SK-N-SH treated with all-trans-retinoic acid at 6 μM for 48 hours (cell line): ENCODE data around the gene FXR2.

Experiments
- ATAC-seq: fragments of 200-7000 bp; cut with Tn5 transposase; 3 replicates; pipeline ENCODE4 v1.9.1; 2020; ENCODE audit warnings: mild to moderate bottlenecking, moderate library complexity
- ARNTL ChIP-seq: fragments of 450-650 bp; formaldehyde crosslinking; IDR thresholded peaks from 2 replicates; pipeline ENCODE4 v1.5.0; 2020; ENCODE audit warnings: low read depth, mild to moderate bottlenecking, moderate library complexity, borderline replicate concordance
- BACH2 ChIP-seq: fragments of 250-450 bp; sonication (Bioruptor Pico); IDR thresholded peaks from 2 replicates; pipeline ENCODE4 v1.9.0; 2021; ENCODE audit warnings: mild to moderate bottlenecking, borderline replicate concordance
- CSDC2 ChIP-seq: fragments of 250-450 bp; sonication (Bioruptor Pico); IDR thresholded peaks from 2 replicates; pipeline ENCODE4 v1.5.0; 2020; ENCODE audit warnings: mild to moderate bottlenecking, moderate library complexity
- CSRNP3 ChIP-seq: fragments of 250-450 bp; sonication (Bioruptor Pico); IDR thresholded peaks from 2 replicates; pipeline ENCODE4 v1.5.1; 2021; ENCODE audit warnings: mild to moderate bottlenecking, moderate library complexity
- ESRRG ChIP-seq: fragments of 250-450 bp; sonication (Bioruptor Pico); IDR thresholded peaks from 2 replicates; pipeline ENCODE4 v1.6.1; 2021; ENCODE audit warnings: mild to moderate bottlenecking
- GLIS3 ChIP-seq: fragments of 250-450 bp; sonication (Bioruptor Pico); IDR thresholded peaks from 2 replicates; pipeline ENCODE4 v1.5.0; 2020; ENCODE audit warnings: mild to moderate bottlenecking, moderate library complexity
- ISL1 ChIP-seq: fragments of 250-450 bp; sonication (Bioruptor Pico); IDR thresholded peaks from 2 replicates; pipeline ENCODE4 v2.1.2; 2022; ENCODE audit warnings: mild to moderate bottlenecking, moderate library complexity
- PPARA ChIP-seq: fragments of 250-450 bp; sonication (Bioruptor Pico); IDR thresholded peaks from 2 replicates; pipeline ENCODE4 v1.5.0; 2020; ENCODE audit warnings: mild to moderate bottlenecking, borderline replicate concordance
- SNAI2 ChIP-seq: fragments of 250-450 bp; sonication (Bioruptor Pico); IDR thresholded peaks from 2 replicates; pipeline ENCODE4 v1.5.0; 2020; ENCODE audit warnings: mild to moderate bottlenecking, moderate library complexity
- TCF4 ChIP-seq: fragments of 250-450 bp; sonication (Bioruptor Pico); IDR thresholded peaks from 2 replicates; pipeline ENCODE4 v1.8.0; 2021; ENCODE audit warnings: mild to moderate bottlenecking, moderate library complexity, borderline replicate concordance
- TOX ChIP-seq: fragments of 250-450 bp; sonication (Bioruptor Pico); IDR thresholded peaks from 2 replicates; pipeline ENCODE4 v1.8.0; 2021; ENCODE audit warnings: mild to moderate bottlenecking, moderate library complexity, borderline replicate concordance
- ZFP3 ChIP-seq: fragments of 250-450 bp; sonication (Bioruptor Pico); IDR thresholded peaks from 2 replicates; pipeline ENCODE4 v1.5.0; 2020; ENCODE audit warnings: mild to moderate bottlenecking, moderate library complexity
- ZFP30 ChIP-seq: fragments of 450-650 bp; formaldehyde crosslinking; IDR thresholded peaks from 2 replicates; pipeline ENCODE4 v1.5.0; 2022; ENCODE audit warnings: mild to moderate bottlenecking, moderate library complexity
- ZNF565 ChIP-seq: fragments of 450-650 bp; formaldehyde crosslinking; conservative IDR thresholded peaks from 2 replicates; pipeline ENCODE4 v1.5.0; 2020; ENCODE audit warnings: low read depth, mild to moderate bottlenecking, moderate library complexity
- ZNF70 ChIP-seq: fragments of 450-650 bp; formaldehyde crosslinking; IDR thresholded peaks from 2 replicates; pipeline ENCODE4 v1.5.0; 2020; ENCODE audit warnings: mild to moderate bottlenecking, moderate library complexity
- ZNF8 ChIP-seq: fragments of 450-650 bp; formaldehyde crosslinking; IDR thresholded peaks from 2 replicates; pipeline ENCODE4 v1.5.0; 2020; ENCODE audit warnings: mild to moderate bottlenecking, moderate library complexity
- TF ChIP-seq, protein P1 (sequence below): fragments of 250-450 bp; sonication (Bioruptor Pico); IDR thresholded peaks from 2 replicates; pipeline ENCODE4 v1.5.1; 2020; ENCODE audit warnings: low read depth, mild to moderate bottlenecking, moderate library complexity
- TF ChIP-seq, protein P2 (sequence below): fragments of 250-450 bp; sonication (Bioruptor Pico); IDR thresholded peaks from 2 replicates; pipeline ENCODE4 v1.8.0; 2020; ENCODE audit warnings: mild to moderate bottlenecking, moderate library complexity, borderline replicate concordance
- TF ChIP-seq, protein P3 (sequence below): fragments of 250-450 bp; sonication (Bioruptor Pico); IDR thresholded peaks from 2 replicates; pipeline ENCODE4 v1.5.0; 2020; ENCODE audit warnings: mild to moderate bottlenecking, moderate library complexity
- TF ChIP-seq, protein P4 (sequence below): fragments of 250-450 bp; sonication (Bioruptor Pico); IDR thresholded peaks from 2 replicates; pipeline ENCODE4 v1.8.0; 2021; ENCODE audit warnings: low read depth, mild to moderate bottlenecking, moderate library complexity, borderline replicate concordance

The FXR2 gene

GRCh38 chr17:7575959-7576358 lies 38.7 kb downstream of the FXR2 start:
- TF ChIP-seq, protein P1, sequence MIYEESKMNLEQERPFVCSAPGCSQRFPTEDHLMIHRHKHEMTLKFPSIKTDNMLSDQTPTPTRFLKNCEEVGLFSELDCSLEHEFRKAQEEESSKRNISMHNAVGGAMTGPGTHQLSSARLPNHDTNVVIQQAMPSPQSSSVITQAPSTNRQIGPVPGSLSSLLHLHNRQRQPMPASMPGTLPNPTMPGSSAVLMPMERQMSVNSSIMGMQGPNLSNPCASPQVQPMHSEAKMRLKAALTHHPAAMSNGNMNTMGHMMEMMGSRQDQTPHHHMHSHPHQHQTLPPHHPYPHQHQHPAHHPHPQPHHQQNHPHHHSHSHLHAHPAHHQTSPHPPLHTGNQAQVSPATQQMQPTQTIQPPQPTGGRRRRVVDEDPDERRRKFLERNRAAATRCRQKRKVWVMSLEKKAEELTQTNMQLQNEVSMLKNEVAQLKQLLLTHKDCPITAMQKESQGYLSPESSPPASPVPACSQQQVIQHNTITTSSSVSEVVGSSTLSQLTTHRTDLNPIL, result no peak
- TF ChIP-seq TOX (CRISPR knock-in tag) (no peak), TCF4 (CRISPR knock-in tag) (no peak), ARNTL (CRISPR knock-in tag) (no peak), BACH2 (CRISPR knock-in tag) (no peak), ZFP30 (CRISPR knock-in tag) (no peak), ESRRG (CRISPR knock-in tag) (no peak), PPARA (CRISPR knock-in tag) (no peak), GLIS3 (CRISPR knock-in tag) (no peak), CSDC2 (CRISPR knock-in tag) (no peak), ZNF565 (no peak), ZFP3 (CRISPR knock-in tag) (no peak), SNAI2 (CRISPR knock-in tag) (no peak), ISL1 (CRISPR knock-in tag) (no peak), ZNF8 (CRISPR knock-in tag) (no peak), ZNF70 (CRISPR knock-in tag) (no peak), CSRNP3 (CRISPR knock-in tag) (no peak)
- TF ChIP-seq, protein P2, sequence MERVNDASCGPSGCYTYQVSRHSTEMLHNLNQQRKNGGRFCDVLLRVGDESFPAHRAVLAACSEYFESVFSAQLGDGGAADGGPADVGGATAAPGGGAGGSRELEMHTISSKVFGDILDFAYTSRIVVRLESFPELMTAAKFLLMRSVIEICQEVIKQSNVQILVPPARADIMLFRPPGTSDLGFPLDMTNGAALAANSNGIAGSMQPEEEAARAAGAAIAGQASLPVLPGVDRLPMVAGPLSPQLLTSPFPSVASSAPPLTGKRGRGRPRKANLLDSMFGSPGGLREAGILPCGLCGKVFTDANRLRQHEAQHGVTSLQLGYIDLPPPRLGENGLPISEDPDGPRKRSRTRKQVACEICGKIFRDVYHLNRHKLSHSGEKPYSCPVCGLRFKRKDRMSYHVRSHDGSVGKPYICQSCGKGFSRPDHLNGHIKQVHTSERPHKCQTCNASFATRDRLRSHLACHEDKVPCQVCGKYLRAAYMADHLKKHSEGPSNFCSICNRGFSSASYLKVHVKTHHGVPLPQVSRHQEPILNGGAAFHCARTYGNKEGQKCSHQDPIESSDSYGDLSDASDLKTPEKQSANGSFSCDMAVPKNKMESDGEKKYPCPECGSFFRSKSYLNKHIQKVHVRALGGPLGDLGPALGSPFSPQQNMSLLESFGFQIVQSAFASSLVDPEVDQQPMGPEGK (CRISPR knock-in tag), result no peak
- TF ChIP-seq, protein P3, sequence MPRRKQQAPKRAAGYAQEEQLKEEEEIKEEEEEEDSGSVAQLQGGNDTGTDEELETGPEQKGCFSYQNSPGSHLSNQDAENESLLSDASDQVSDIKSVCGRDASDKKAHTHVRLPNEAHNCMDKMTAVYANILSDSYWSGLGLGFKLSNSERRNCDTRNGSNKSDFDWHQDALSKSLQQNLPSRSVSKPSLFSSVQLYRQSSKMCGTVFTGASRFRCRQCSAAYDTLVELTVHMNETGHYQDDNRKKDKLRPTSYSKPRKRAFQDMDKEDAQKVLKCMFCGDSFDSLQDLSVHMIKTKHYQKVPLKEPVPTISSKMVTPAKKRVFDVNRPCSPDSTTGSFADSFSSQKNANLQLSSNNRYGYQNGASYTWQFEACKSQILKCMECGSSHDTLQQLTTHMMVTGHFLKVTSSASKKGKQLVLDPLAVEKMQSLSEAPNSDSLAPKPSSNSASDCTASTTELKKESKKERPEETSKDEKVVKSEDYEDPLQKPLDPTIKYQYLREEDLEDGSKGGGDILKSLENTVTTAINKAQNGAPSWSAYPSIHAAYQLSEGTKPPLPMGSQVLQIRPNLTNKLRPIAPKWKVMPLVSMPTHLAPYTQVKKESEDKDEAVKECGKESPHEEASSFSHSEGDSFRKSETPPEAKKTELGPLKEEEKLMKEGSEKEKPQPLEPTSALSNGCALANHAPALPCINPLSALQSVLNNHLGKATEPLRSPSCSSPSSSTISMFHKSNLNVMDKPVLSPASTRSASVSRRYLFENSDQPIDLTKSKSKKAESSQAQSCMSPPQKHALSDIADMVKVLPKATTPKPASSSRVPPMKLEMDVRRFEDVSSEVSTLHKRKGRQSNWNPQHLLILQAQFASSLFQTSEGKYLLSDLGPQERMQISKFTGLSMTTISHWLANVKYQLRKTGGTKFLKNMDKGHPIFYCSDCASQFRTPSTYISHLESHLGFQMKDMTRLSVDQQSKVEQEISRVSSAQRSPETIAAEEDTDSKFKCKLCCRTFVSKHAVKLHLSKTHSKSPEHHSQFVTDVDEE, result no peak
- TF ChIP-seq, protein P4, sequence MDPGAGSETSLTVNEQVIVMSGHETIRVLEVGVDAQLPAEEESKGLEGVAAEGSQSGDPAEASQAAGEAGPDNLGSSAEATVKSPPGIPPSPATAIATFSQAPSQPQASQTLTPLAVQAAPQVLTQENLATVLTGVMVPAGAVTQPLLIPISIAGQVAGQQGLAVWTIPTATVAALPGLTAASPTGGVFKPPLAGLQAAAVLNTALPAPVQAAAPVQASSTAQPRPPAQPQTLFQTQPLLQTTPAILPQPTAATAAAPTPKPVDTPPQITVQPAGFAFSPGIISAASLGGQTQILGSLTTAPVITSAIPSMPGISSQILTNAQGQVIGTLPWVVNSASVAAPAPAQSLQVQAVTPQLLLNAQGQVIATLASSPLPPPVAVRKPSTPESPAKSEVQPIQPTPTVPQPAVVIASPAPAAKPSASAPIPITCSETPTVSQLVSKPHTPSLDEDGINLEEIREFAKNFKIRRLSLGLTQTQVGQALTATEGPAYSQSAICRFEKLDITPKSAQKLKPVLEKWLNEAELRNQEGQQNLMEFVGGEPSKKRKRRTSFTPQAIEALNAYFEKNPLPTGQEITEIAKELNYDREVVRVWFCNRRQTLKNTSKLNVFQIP (CRISPR knock-in tag), result no peak
- no peak for ATAC-seq

GRCh38 chr17:7575481-7575883 lies 39.2 kb downstream of the FXR2 start:
- ATAC-seq, result no peak
- TF ChIP-seq ZFP3 (CRISPR knock-in tag) (no peak), SNAI2 (CRISPR knock-in tag) (no peak), PPARA (CRISPR knock-in tag) (no peak), ZNF8 (CRISPR knock-in tag) (no peak)

DNA sequence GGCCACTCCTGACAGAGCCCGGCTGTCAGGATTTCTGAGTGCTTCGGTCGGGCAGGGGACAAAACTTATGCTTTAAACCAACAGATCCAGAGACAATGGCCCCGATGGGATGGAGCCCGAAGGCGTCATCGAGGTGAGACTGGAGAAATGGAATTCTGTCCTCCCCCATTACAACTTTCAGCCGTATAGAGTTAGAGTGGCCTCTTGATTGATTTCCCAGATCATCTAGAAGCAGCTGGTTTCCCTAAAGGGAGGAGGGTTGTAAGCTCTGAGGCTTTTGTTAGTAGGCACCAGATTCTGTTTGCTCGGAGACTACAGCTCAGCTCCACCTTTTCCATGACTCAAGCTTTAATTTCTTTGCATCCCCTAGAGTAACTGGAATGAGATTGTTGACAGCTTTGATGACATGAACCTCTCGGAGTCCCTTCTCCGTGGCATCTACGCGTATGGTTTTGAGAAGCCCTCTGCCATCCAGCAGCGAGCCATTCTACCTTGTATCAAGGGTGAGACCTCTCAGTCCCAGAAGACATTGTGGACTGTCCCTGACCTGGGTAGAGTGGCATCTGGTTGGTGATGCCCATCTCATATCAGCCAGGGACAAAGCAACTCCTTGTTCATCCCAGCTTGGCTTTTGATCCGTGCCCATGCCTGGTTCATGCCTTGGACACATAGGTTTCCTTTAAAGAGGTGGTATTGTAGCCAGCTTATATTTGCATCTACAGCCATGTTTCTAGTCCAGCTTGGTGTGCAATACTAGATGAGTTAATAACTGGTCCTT lies 40.3 kb downstream of the FXR2 start:
- ATAC-seq, result no peak
- TF ChIP-seq CSDC2 (CRISPR knock-in tag), result no peak
- no peak for TF ChIP-seq ZNF565
- TF ChIP-seq SNAI2 (CRISPR knock-in tag), result no peak
- TF ChIP-seq ESRRG (CRISPR knock-in tag), result no peak
- TF ChIP-seq, protein P2 (CRISPR knock-in tag), result no peak
- TF ChIP-seq BACH2 (CRISPR knock-in tag), result no peak
